ENCODE measurements around the gene SLC35F5. TPM values are rescaled to one million over a fixed set of nuclear protein-coding genes. Genes with fewer than 3 reads are reported as not detected.

Gene SLC35F5
- total RNA-seq, 1 experiment from 2014 or later: 14.3 TPM

GRCh38 chr2:113712941-113713340, 43.5 kb downstream of the SLC35F5 start:
- Histone ChIP-seq H3K9me3 (ENCODE audit: control insufficient read depth in 1 of 2, insufficient read depth in 1 of 2, low read depth in 1 of 2, low read length in 2 of 2) (no peaks in the 10 kb centered on the region), H2AFZ (ENCODE audit: low read depth, low read length, poor library complexity, severe bottlenecking) (no peak overlapping the region), H3K4me3 (replicated peaks in 1 of 2; ENCODE audit: low read depth in 1 of 2, low read length in 2 of 2) (no peak overlapping the region), H3K9ac (ENCODE audit: low read length) (no peak overlapping the region), H3K4me2 (ENCODE audit: low read length) (no peak overlapping the region), H3K36me3 (ENCODE audit: control insufficient read depth in 1 of 2, insufficient read depth in 2 of 2, low read length in 2 of 2) (peaks cover 6 to 8% of the 10 kb centered on the region in 2 experiments), H3K4me1 (ENCODE audit: control insufficient read depth in 1 of 2, insufficient read depth in 2 of 2, low read length in 2 of 2) (no peaks in the 10 kb centered on the region), H3K27me3 (ENCODE audit: insufficient read depth, low read length) (no peaks in the 10 kb centered on the region), H3K9me2 (ENCODE audit: insufficient read depth) (no peaks in the 10 kb centered on the region), H4K20me1 (ENCODE audit: insufficient read depth) (0 out of 2 replicates have a peak, but pooled peaks cover 2% of the 10 kb centered on the region), H3K27ac (ENCODE audit: low read depth, low read length) (no peak overlapping the region), H3K79me2 (ENCODE audit: insufficient read depth, low read length) (no peaks in the 10 kb centered on the region)
- ChIA-PET POLR2A (no interaction called here), CTCF (no interaction called here), RAD21 (ENCODE audit: low non-redundant PET in 1 of 2, low total read pairs in 2 of 2, uncharacterized antibody in 2 of 2, unreplicated experiment in 2 of 2) (no interaction called here)
- no peak for ATAC-seq
- DNase-seq (ENCODE audit: low read depth, low spot score): no peak
- intact Hi-C loops (cut with micrococcal nuclease): no loop called here
- TF ChIP-seq POLR2AphosphoS5 (IDR thresholded peaks at IDR 0.05; ENCODE audit: low read depth, low read length) (no peak), YY1 (IDR thresholded peaks at IDR 0.05; ENCODE audit: extremely low read depth, insufficient replicate concordance, low read depth, low read length) (no peak), REST (IDR thresholded peaks at IDR 0.05; ENCODE audit: low read depth) (no peak), CEBPB (IDR thresholded peaks at IDR 0.05; ENCODE audit: low read depth) (no peak), EZH2phosphoT487 (IDR thresholded peaks at IDR 0.05; ENCODE audit: borderline replicate concordance) (no peak), FOSL1 (IDR thresholded peaks at IDR 0.05; ENCODE audit: low read depth) (no peak), CBX3 (IDR thresholded peaks at IDR 0.05; ENCODE audit: low read depth) (no peak), JUND (IDR thresholded peaks at IDR 0.05) (no peak), ZFX (IDR thresholded peaks at IDR 0.05) (no peak), RAD21 (IDR thresholded peaks at IDR 0.05; ENCODE audit: low read depth) (no peak), SRF (IDR thresholded peaks at IDR 0.05; ENCODE audit: low read depth) (no peak), TCF7L2 (IDR thresholded peaks at IDR 0.05; ENCODE audit: borderline replicate concordance, extremely low read depth, insufficient read depth, insufficient read length) (no peak), SP1 (IDR thresholded peaks at IDR 0.05; ENCODE audit: low read depth) (no peak), POLR2A (IDR thresholded peaks at IDR 0.05; ENCODE audit: borderline replicate concordance, extremely low read depth, insufficient read depth, insufficient read length) (no peak), ZBTB33 (IDR thresholded peaks at IDR 0.05; ENCODE audit: extremely low read depth, insufficient replicate concordance, low read length) (no peak), ZNF274 (IDR thresholded peaks at IDR 0.05; ENCODE audit: low read depth, low read length) (no peak), ATF3 (IDR thresholded peaks at IDR 0.05) (no peak), EZH2 (IDR thresholded peaks at IDR 0.05) (no peak), ELF1 (IDR thresholded peaks at IDR 0.05; ENCODE audit: borderline replicate concordance, low read depth) (no peak)
- no TSS peak for BruUV-seq (replicated peaks)
